GM23338 (cell line): ENCODE results near the gene C13orf46. TPM values are rescaled to one million over a fixed set of nuclear protein-coding genes. Genes with fewer than 3 reads are reported as not detected.

Experiments
- ATAC-seq: fragments of 200-7000 bp; cut with Tn5 transposase; 3 replicates; pipeline ENCODE4 v1.9.1; 2020
- DNase-seq: peaks from one replicate; pipeline ENCODE4 v3.0.0-alpha.2; 2015; ENCODE audit warnings: low spot score
- H2AFZ ChIP-seq: fragments of 200-600 bp; sonication (generic); 2 replicates; pipeline ENCODE4 v1.8.0; 2016; ENCODE audit warnings: antibody characterized with exemption, mild to moderate bottlenecking, moderate library complexity
- H3F3A ChIP-seq: fragments of 200-600 bp; sonication (generic); replicated peaks from 2 replicates; pipeline ENCODE4 v1.8.0; 2017; ENCODE audit warnings: antibody characterized with exemption, mixed run types, low read depth
- H3K27ac ChIP-seq: fragments of 200-600 bp; sonication (generic); 2 replicates; pipeline ENCODE4 v1.6.1; 2016; ENCODE audit warnings: low read depth
- H3K27me3 ChIP-seq: fragments of 200-600 bp; sonication (generic); 2 replicates; pipeline ENCODE4 v1.8.0; 2016; ENCODE audit warnings: mild to moderate bottlenecking, mixed run types, moderate library complexity; ENCODE audit not compliant: insufficient read depth
- H3K36me3 ChIP-seq: fragments of 200-600 bp; sonication (generic); 2 replicates; pipeline ENCODE4 v1.8.0; 2016; ENCODE audit warnings: mild to moderate bottlenecking; ENCODE audit not compliant: insufficient read depth
- H3K4me1 ChIP-seq: fragments of 200-600 bp; sonication (generic); 2 replicates; pipeline ENCODE4 v1.8.0; 2016; ENCODE audit warnings: mild to moderate bottlenecking, moderate library complexity; ENCODE audit not compliant: insufficient read depth
- H3K4me2 ChIP-seq: fragments of 200-600 bp; sonication (generic); 2 replicates; pipeline ENCODE4 v1.7.1; 2017; ENCODE audit warnings: mixed run types
- H3K4me3 ChIP-seq: fragments of 200-600 bp; sonication (generic); 2 replicates; pipeline ENCODE4 v1.6.1; 2016; ENCODE audit warnings: mixed run types
- H3K79me2 ChIP-seq: fragments of 200-600 bp; sonication (generic); replicated peaks from 2 replicates; pipeline ENCODE4 v1.8.0; 2017; ENCODE audit warnings: mild to moderate bottlenecking; ENCODE audit not compliant: insufficient read depth
- H3K9me2 ChIP-seq: fragments of 200-600 bp; sonication (generic); 2 replicates; pipeline ENCODE4 v1.8.0; 2017; ENCODE audit not compliant: insufficient read depth
- H4K20me1 ChIP-seq: fragments of 200-600 bp; sonication (generic); replicated peaks from 2 replicates; pipeline ENCODE4 v1.8.0; 2017; ENCODE audit warnings: mild to moderate bottlenecking; ENCODE audit not compliant: insufficient read depth
- H3K27ac Mint-ChIP-seq: 2 replicates; pipeline ENCODE4 v1.8.0; 2020; ENCODE audit warnings: inconsistent platforms, mild to moderate bottlenecking, moderate library complexity, mixed read lengths
- H3K27me3 Mint-ChIP-seq: 3 replicates; pipeline ENCODE4 v1.8.0; 2022; ENCODE audit warnings: low read depth, mild to moderate bottlenecking, moderate library complexity, mixed read lengths, inconsistent platforms; ENCODE audit not compliant: insufficient read depth, poor library complexity
- H3K36me3 Mint-ChIP-seq: 3 replicates; pipeline ENCODE4 v1.8.0; 2021; ENCODE audit warnings: low read depth, mild to moderate bottlenecking, inconsistent platforms, moderate library complexity, mixed read lengths
- H3K4me1 Mint-ChIP-seq: 3 replicates; pipeline ENCODE4 v1.8.0; 2020; ENCODE audit warnings: mild to moderate bottlenecking, inconsistent platforms, mixed read lengths
- H3K4me3 Mint-ChIP-seq: 3 replicates; pipeline ENCODE4 v1.8.0; 2021; ENCODE audit warnings: moderate library complexity, mild to moderate bottlenecking, inconsistent platforms, mixed read lengths
- H3K9me3 Mint-ChIP-seq: 3 replicates; pipeline ENCODE4 v1.8.0; 2020; ENCODE audit warnings: moderate library complexity, mild to moderate bottlenecking, inconsistent platforms, mixed read lengths
- POLR2AphosphoS5 ChIP-seq: IDR thresholded peaks from 2 replicates; pipeline ENCODE4 v1.6.1; 2016; ENCODE audit warnings: antibody characterized with exemption, low read depth
- REST ChIP-seq: IDR thresholded peaks from one replicate; pipeline ENCODE4 v1.6.1; 2018; ENCODE audit warnings: antibody characterized with exemption; ENCODE audit not compliant: unreplicated experiment
- ZNF462 ChIP-seq: fragments of 250-450 bp; sonication (Bioruptor Pico); IDR thresholded peaks from 2 replicates; pipeline ENCODE4 v1.5.0; 2020; ENCODE audit warnings: mild to moderate bottlenecking, moderate library complexity
- polyA plus RNA-seq: library from polyadenylated mRNA; unstranded; fragments of >200 nt; fragmentation: Nextera tagmentation; extraction: Ambion mirVana; gene quantifications from 2 replicates; pipeline ENCODE4 v1.2.1, GENCODE V29; 2016
- total RNA-seq: library from RNA; depleted of rRNA; stranded (reverse); fragments of >200 nt; shearing (Covaris generic); gene quantifications from 2 replicates; pipeline ENCODE4 v1.2.3, GENCODE V29; 2014

Gene C13orf46
- total and polyA plus RNA-seq, 2 experiments from 2014 or later, result 0.44 to 1.5 TPM

- no peaks in the 10 kb centered on the region for H3K4me1 ChIP-seq
- H3K9me3 Mint-ChIP-seq, result no peaks in the 10 kb centered on the region; the same call in 2 of the 3 replicates
- ATAC-seq (no peak), DNase-seq (no peak)
- H3K4me3 ChIP-seq, result no peak overlapping the region
- peaks cover 12% of the 10 kb centered on the region for H3K27me3 Mint-ChIP-seq
- no peak overlapping the region for H3K27ac ChIP-seq
- H3K4me1 Mint-ChIP-seq, result no peaks in the 10 kb centered on the region
- H3K36me3 Mint-ChIP-seq, result no peaks in the 10 kb centered on the region
- H3F3A ChIP-seq, result no peaks in the 10 kb centered on the region
- no peaks in the 10 kb centered on the region for H3K36me3 ChIP-seq
- H4K20me1 ChIP-seq, result no peaks in the 10 kb centered on the region
- no peak overlapping the region for H3K27ac Mint-ChIP-seq
- no peak overlapping the region for H3K4me2 ChIP-seq
- TF ChIP-seq POLR2AphosphoS5 (no peak), ZNF462 (CRISPR knock-in tag) (no peak), REST (no peak)
- H3K79me2 ChIP-seq, result no peaks in the 10 kb centered on the region
- H3K27me3 ChIP-seq, result no peaks in the 10 kb centered on the region
- no peak overlapping the region for H2AFZ ChIP-seq
- H3K4me3 Mint-ChIP-seq, result no peak overlapping the region
- H3K9me2 ChIP-seq, result no peaks in the 10 kb centered on the region
These were observed 29.9 kb downstream of the C13orf46 start for GRCh38 chr13:113943821-113944565.
